ENCODE data around the gene PSMD11. TPM values are rescaled to one million over a fixed set of nuclear protein-coding genes. Genes with fewer than 3 reads are reported as not detected.

PSMD11 gene
- total and polyA plus RNA-seq, 2 of the 13 experiments (the other 11 are each of a cell fraction or from before 2014, with no cell fraction given): 69.8 to 152 TPM

- TF ChIP-seq ZNF737 (CRISPR knock-in tag; IDR thresholded peaks at IDR 0.05; ENCODE audit: borderline replicate concordance) (no peak), ZFP37 (CRISPR knock-in tag; IDR thresholded peaks at IDR 0.05; ENCODE audit: borderline replicate concordance) (no peak), ZSCAN25 (CRISPR knock-in tag; IDR thresholded peaks at IDR 0.05) (0 out of 2 replicates have a peak, but pooled peaks have one; percentile 15), JUN (CRISPR knock-in tag; IDR thresholded peaks at IDR 0.05) (no peak), ATF7 (IDR thresholded peaks at IDR 0.05) (no peak), ATF7 (CRISPR knock-in tag; IDR thresholded peaks at IDR 0.05) (no peak), KLF16 (CRISPR knock-in tag; IDR thresholded peaks at IDR 0.05) (no peak), PHF21A (CRISPR knock-in tag; IDR thresholded peaks at IDR 0.05) (no peak), SALL1 (CRISPR knock-in tag; IDR thresholded peaks at IDR 0.05) (peak; percentile 46; the same call in 1 of the 2 replicates), NFAT5 (CRISPR knock-in tag; IDR thresholded peaks at IDR 0.05) (peak; percentile 94), IRF2 (CRISPR knock-in tag; IDR thresholded peaks at IDR 0.05) (no peak), HMG20B (CRISPR knock-in tag; conservative IDR thresholded peaks at IDR 0.05) (no peak), KDM6A (CRISPR knock-in tag; IDR thresholded peaks at IDR 0.05; ENCODE audit: low read depth) (no peak), THAP9 (CRISPR knock-in tag; IDR thresholded peaks at IDR 0.05; ENCODE audit: borderline replicate concordance) (no peak), ZSCAN12 (CRISPR knock-in tag; IDR thresholded peaks at IDR 0.05) (no peak), FOXA1 (IDR thresholded peaks at IDR 0.05) (no peak), FOXA1 (CRISPR knock-in tag; IDR thresholded peaks at IDR 0.05) (no peak)
- TF ChIP-seq, protein P1, sequence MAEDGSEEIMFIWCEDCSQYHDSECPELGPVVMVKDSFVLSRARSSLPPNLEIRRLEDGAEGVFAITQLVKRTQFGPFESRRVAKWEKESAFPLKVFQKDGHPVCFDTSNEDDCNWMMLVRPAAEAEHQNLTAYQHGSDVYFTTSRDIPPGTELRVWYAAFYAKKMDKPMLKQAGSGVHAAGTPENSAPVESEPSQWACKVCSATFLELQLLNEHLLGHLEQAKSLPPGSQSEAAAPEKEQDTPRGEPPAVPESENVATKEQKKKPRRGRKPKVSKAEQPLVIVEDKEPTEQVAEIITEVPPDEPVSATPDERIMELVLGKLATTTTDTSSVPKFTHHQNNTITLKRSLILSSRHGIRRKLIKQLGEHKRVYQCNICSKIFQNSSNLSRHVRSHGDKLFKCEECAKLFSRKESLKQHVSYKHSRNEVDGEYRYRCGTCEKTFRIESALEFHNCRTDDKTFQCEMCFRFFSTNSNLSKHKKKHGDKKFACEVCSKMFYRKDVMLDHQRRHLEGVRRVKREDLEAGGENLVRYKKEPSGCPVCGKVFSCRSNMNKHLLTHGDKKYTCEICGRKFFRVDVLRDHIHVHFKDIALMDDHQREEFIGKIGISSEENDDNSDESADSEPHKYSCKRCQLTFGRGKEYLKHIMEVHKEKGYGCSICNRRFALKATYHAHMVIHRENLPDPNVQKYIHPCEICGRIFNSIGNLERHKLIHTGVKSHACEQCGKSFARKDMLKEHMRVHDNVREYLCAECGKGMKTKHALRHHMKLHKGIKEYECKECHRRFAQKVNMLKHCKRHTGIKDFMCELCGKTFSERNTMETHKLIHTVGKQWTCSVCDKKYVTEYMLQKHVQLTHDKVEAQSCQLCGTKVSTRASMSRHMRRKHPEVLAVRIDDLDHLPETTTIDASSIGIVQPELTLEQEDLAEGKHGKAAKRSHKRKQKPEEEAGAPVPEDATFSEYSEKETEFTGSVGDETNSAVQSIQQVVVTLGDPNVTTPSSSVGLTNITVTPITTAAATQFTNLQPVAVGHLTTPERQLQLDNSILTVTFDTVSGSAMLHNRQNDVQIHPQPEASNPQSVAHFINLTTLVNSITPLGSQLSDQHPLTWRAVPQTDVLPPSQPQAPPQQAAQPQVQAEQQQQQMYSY (CRISPR knock-in tag; IDR thresholded peaks at IDR 0.05): no peak
- TF ChIP-seq, protein P2, sequence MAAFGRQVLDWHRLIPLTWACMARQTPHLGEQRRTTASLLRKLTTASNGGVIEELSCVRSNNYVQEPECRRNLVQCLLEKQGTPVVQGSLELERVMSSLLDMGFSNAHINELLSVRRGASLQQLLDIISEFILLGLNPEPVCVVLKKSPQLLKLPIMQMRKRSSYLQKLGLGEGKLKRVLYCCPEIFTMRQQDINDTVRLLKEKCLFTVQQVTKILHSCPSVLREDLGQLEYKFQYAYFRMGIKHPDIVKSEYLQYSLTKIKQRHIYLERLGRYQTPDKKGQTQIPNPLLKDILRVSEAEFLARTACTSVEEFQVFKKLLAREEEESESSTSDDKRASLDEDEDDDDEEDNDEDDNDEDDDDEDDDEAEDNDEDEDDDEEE (CRISPR knock-in tag; IDR thresholded peaks at IDR 0.05): 0 out of 2 replicates have a peak, but pooled peaks have one; percentile 27
These were observed 41.9 kb downstream of the PSMD11 start (continued) for GRCh38 chr17:32486111-32486700.
